Stomach (tissue), 9 donors: Measurements from ENCODE around the gene SAFB. TPM values are rescaled to one million over a fixed set of nuclear protein-coding genes. Genes with fewer than 3 reads are reported as not detected.

Source experiments
- DNase-seq, 2 donors: peaks; one replicate each; pipeline versions ENCODE4 v3.0.0 to v3.0.0-alpha.2; 2013 to 2019
- H3K27ac ChIP-seq, 5 donors: fragments of 200-600 bp in 4 of 5; sonication (generic) in 4 of 5; one replicate each; pipeline ENCODE4 v1.5.1; 2013 to 2019; ENCODE audit warnings: mild to moderate bottlenecking in 1 of 5, moderate library complexity in 1 of 5
- H3K27me3 ChIP-seq, 3 donors: fragments of 200-600 bp; sonication (generic); one replicate each; pipeline ENCODE4 v1.5.1; 2017 to 2019; ENCODE audit warnings: mixed run types in 1 of 3
- H3K36me3 ChIP-seq, 4 donors: fragments of 200-600 bp; sonication (generic); 1 replicate in 3 of 4; 2 replicates in 1 of 4; pipeline ENCODE4 v1.5.1; 2016 to 2019
- H3K4me1 ChIP-seq, 4 donors: fragments of 200-600 bp; sonication (generic); one replicate each; pipeline ENCODE4 v1.5.1; 2016 to 2019
- H3K4me3 ChIP-seq, 4 donors: fragments of 200-600 bp; sonication (generic) in 3 of 4; one replicate each; pipeline ENCODE4 v1.5.1; 2016 to 2019; ENCODE audit warnings: mild to moderate bottlenecking in 1 of 4
- H3K9me3 ChIP-seq, 4 donors: fragments of 200-600 bp; sonication (generic); one replicate each; pipeline ENCODE4 v1.5.1; 2016 to 2019
- CTCF ChIP-seq, 7 experiments: fragments of 450-650 bp in 4 of 7; fragments of 200-600 bp in 3 of 7; sonication (generic) in 3 of 7; IDR thresholded peaks; one replicate each; pipeline ENCODE4 v1.5.1; 2016 to 2019; ENCODE audit warnings: antibody characterized with exemption in 7 of 7, control low read depth in 2 of 7, mild to moderate bottlenecking in 1 of 7
- EP300 ChIP-seq: sonication (generic); formaldehyde crosslinking; IDR thresholded peaks from one replicate; pipeline ENCODE4 v1.6.1; 2017; ENCODE audit warnings: antibody characterized with exemption
- POLR2A ChIP-seq, 4 donors: fragments of 450-650 bp; IDR thresholded peaks; one replicate each; pipeline ENCODE4 v1.6.1; 2016; ENCODE audit warnings: antibody characterized with exemption in 4 of 4, control low read depth in 2 of 4, mild to moderate bottlenecking in 1 of 4, moderate library complexity in 1 of 4
- POLR2AphosphoS5 ChIP-seq, 3 donors: sonication (generic); formaldehyde crosslinking; IDR thresholded peaks; one replicate each; pipeline ENCODE4 v1.6.1; 2016; ENCODE audit warnings: antibody characterized with exemption in 3 of 3
- WGBS, 5 donors: extraction: QIAGEN DNeasy Blood & Tissue Kit in 3 of 5; methylation state at CpG; one replicate each; pipeline versions ENCODE4 v1.1.5 to v1.1.7; 2013 to 2018; 5-methylcytosine and 5-hydroxymethylcytosine counted together
- intact Hi-C: fragments of 100-400 bp; cut with DNase I; formaldehyde crosslinking; loops from one replicate; pipeline ENCODE4 v1.15.1; 2023; ENCODE audit warnings: low total_unique reads
- polyA plus RNA-seq, 3 donors: library from polyadenylated mRNA; stranded (reverse); fragments of 200-250 nt; gene quantifications; one replicate each; pipeline ENCODE4 v1.2.3, GENCODE V29; 2013
- total RNA-seq, 5 donors: library from RNA; depleted of rRNA; stranded (reverse); fragments of >200 nt; gene quantifications; one replicate each; pipeline versions ENCODE4 v1.1.0 to v1.2.3, GENCODE V29; 2014 to 2016
- donor health status: healthy with polysubstance abuse.
- donor health status: Bipolar disorder and iron deficiency.
- donor health status: healthy.

The SAFB gene
- total and polyA plus RNA-seq, 8 donors, result 33.1 to 636 (median 70.7) TPM

DNA sequence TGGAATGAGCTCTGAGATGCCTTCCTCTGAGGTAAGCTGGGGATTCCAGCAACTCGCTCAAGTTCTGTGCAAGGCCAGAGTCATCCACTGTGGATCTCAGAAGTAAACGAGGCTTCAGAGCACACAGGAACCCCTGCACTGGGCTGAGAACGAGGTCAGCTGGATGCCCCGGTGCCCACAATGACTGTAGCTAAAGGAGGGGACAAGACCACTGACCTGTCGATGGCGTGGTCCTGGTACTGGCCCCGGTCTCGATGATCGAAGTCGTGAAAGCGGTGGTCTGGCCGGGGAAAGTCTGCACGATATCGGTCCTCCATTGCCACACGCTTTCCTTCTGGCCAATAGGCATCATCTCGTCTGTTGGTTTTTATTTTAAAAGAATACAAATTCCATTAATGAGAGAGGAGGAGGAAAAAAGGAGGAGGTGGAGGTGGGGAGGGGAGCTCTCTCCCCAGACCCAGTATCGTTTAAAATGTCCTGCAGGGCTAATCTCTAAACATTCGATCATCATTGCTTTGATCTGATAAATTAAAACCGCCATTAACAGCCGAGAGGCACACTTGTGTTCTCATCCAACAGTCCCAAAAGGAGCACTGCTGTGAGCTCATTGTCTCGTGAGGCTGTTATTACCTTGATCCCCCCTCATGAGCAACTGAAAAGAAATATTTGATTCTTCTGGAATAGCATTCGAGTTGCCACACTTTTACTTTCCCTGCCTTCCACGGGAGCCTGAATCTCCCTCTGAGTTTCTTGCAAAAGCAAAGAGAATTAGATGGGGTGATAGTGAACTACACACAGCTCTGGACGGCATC is 30.1 kb upstream of the SAFB start:
- DNase-seq, result no peak
- intact Hi-C loops, result no loop called here
- Histone ChIP-seq H3K9me3 (no peaks in the 10 kb centered on the region), H3K4me3 (no peak overlapping the region), H3K27ac (no peak overlapping the region), H3K36me3 (peaks cover 98 to 100% (median 100%) of the 10 kb centered on the region in 4 donors), H3K4me1 (no peaks in the 10 kb centered on the region), H3K27me3 (no peaks in the 10 kb centered on the region)
- WGBS, 5 donors, result 84 to 90% (median 89%) methylated on average over 23 to 24 of the region's 24 CpGs
- no peak for TF ChIP-seq POLR2A (IDR thresholded peaks at IDR 0.05)
- TF ChIP-seq EP300, result no peak
- TF ChIP-seq CTCF (IDR thresholded peaks at IDR 0.05), result no peak
- no peak for TF ChIP-seq POLR2AphosphoS5 (IDR thresholded peaks at IDR 0.05)

DNA sequence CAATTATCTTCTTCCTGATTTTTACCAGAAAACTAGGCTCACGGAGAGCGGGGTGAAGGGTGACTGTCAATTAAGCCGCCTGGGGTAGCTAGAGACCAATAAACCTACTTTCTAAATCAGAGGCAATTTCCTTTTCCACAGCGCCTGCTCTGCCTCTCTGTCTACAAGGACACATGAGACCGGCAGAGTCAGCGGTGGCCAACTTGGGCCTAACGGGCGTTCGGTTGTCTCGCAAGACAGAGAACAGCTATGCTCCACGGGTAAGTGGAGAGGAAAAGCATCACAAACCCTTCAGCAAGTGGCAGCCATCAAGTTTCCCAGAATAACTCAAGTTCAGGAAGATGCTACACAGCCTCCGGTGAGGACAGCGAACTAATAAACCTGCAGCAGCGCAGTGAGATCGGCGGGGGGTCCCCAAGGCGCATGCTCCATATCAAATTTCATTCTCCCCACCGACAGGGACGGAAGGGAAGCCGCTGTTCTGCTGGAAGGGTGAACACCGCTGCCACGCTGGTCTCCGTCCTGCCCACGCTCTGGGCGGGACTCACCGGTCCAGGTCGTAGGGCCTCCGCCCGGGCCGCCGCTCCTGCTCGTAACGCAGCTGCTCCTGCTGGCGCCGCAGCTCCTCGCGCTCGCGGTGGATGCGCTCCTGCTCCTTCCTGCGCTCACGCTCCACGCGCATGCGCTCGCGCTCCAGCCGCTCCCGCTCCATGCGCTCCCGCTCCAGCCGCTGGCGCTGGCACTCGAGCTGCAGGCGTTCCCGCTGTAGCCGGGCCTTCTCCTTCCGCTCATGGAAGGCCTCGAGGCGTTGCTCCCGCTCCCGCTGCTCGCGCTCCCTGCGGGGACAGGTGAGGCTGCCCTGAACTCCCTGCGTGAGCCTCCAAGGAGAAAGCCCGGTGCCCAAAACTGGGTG is 29.3 kb upstream of the SAFB start:
- Histone ChIP-seq H3K27ac (no peak overlapping the region), H3K36me3 (peaks cover 98 to 100% (median 100%) of the 10 kb centered on the region in 4 donors), H3K27me3 (no peaks in the 10 kb centered on the region), H3K4me3 (no peak overlapping the region), H3K4me1 (no peaks in the 10 kb centered on the region), H3K9me3 (no peaks in the 10 kb centered on the region)
- DNase-seq, result no peak
- 93 to 96% (median 94%) methylated on average over 67 of the region's 67 CpGs for WGBS, 5 donors
- TF ChIP-seq CTCF (IDR thresholded peaks at IDR 0.05) (no peak), EP300 (no peak), POLR2A (IDR thresholded peaks at IDR 0.05) (no peak), POLR2AphosphoS5 (IDR thresholded peaks at IDR 0.05) (no peak)
- intact Hi-C loops, result no loop called here

DNA sequence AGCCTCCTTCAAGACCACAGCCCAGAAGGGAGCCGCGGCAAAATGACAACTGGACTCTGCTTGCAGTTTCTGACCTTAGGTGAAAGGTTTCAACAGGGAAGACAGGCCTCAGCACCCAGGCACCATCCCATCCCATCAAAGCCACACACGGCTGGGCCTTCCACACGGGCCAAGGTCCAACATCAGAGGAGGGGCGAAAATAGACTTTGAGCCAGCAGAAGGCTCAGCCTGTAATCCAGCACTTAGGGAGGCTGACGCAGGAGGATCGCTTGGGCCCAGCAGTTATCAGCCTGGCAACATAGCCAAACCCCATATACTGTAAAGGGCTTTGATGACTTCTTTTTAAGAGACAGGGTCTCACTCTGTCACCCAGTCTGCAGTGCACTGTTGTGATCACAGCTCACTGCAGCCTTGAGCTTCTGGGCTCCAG is 28.3 kb upstream of the SAFB start:
- Histone ChIP-seq H3K36me3 (peaks cover 99 to 100% (median 100%) of the 10 kb centered on the region in 4 donors), H3K4me3 (no peak overlapping the region), H3K27me3 (no peaks in the 10 kb centered on the region), H3K4me1 (no peaks in the 10 kb centered on the region), H3K9me3 (no peaks in the 10 kb centered on the region), H3K27ac (no peak overlapping the region)
- WGBS, 5 donors, result 82 to 96% (median 90%) methylated on average over 7 of the region's 7 CpGs
- no peak for TF ChIP-seq CTCF (IDR thresholded peaks at IDR 0.05)
- DNase-seq, result no peak
- intact Hi-C loops, result no loop called here

DNA sequence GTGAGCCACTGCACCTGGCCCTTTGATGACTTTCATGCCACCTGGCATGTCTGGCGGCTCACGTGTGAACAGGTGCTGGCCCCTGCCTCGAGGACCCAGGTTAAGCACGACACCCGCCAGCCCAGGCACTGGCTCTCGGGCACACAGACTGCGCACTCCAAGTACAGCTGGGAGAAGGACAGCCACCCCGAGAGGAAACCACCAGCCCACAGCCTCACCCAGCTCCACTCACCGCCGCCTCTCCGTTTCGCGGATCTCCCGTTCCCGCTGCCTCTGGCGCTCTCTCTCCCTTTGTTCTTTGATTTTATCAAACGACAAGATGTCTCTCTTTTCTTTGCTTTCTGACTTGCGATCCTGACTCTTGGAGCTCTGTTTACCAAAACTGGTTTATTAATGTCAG is 27.8 kb upstream of the SAFB start:
- Histone ChIP-seq H3K4me3 (no peak overlapping the region), H3K27me3 (no peaks in the 10 kb centered on the region), H3K4me1 (no peaks in the 10 kb centered on the region), H3K27ac (no peak overlapping the region), H3K9me3 (no peaks in the 10 kb centered on the region), H3K36me3 (peaks cover 99 to 100% (median 100%) of the 10 kb centered on the region in 4 donors)
- DNase-seq, result no peak
- TF ChIP-seq CTCF (IDR thresholded peaks at IDR 0.05), result no peak
- TF ChIP-seq EP300, result no peak
- TF ChIP-seq POLR2AphosphoS5 (IDR thresholded peaks at IDR 0.05), result no peak
- no peak for TF ChIP-seq POLR2A (IDR thresholded peaks at IDR 0.05)
- WGBS, 5 donors, result 87 to 91% (median 91%) methylated on average over 18 of the region's 18 CpGs
- intact Hi-C loops, result no loop called here
